OCI-LY7 (cell line): Measurements from ENCODE around the gene SPATA13. TPM values are rescaled to one million over a fixed set of nuclear protein-coding genes. Genes with fewer than 3 reads are reported as not detected.

Experiments used
- BruUV-seq: library from RNA; stranded (reverse); fragments of 400-500 nt; replicated peaks from 2 replicates; lab custom pipeline; 2021; lab: Mats Ljungman, UMichigan
- CTCF ChIA-PET: fragments of 300-600 bp; sonication (Branson Sonifier 250); formaldehyde crosslinking; loops from one replicate; lab custom pipeline; 2022; ENCODE audit warnings: antibody characterized with exemption; ENCODE audit not compliant: unreplicated experiment; lab: Charles Lee
- POLR2A ChIA-PET: fragments of 300-600 bp; sonication (Branson Sonifier 250); formaldehyde crosslinking; loops from one replicate; lab custom pipeline; 2022; ENCODE audit warnings: antibody characterized with exemption; lab: Charles Lee
- DNase-seq: peaks from one replicate; pipeline ENCODE4 v3.0.0-alpha.2; 2015; ENCODE audit warnings: low spot score
- H2AFZ ChIP-seq: fragments of 200-600 bp; sonication (generic), shearing (Covaris generic); 2 replicates; pipeline ENCODE4 v1.6.1; 2014; ENCODE audit warnings: mild to moderate bottlenecking, antibody characterized with exemption, low read length, moderate library complexity
- H3K27ac ChIP-seq: fragments of 200-600 bp; sonication (generic); 2 replicates; pipeline ENCODE4 v1.5.1; 2014; ENCODE audit warnings: mixed run types, low read depth, mild to moderate bottlenecking, moderate library complexity, low read length, inconsistent platforms; ENCODE audit not compliant: poor library complexity, severe bottlenecking
- H3K36me3 ChIP-seq: fragments of 200-600 bp; sonication (generic); 2 replicates; pipeline ENCODE4 v1.6.1; 2014; ENCODE audit warnings: mild to moderate bottlenecking, antibody characterized with exemption, low read length, moderate library complexity, mixed read lengths; ENCODE audit not compliant: insufficient read depth
- H3K4me1 ChIP-seq: fragments of 200-600 bp; sonication (generic); 2 replicates; pipeline ENCODE4 v1.5.1; 2014; ENCODE audit warnings: mild to moderate bottlenecking, low read length; ENCODE audit not compliant: insufficient read depth, poor library complexity, severe bottlenecking
- H3K4me2 ChIP-seq: fragments of 200-600 bp; sonication (generic); 2 replicates; pipeline ENCODE4 v1.6.1; 2014; ENCODE audit warnings: mild to moderate bottlenecking, low read length
- H3K4me3 ChIP-seq: fragments of 200-600 bp; sonication (generic); 2 replicates; pipeline ENCODE4 v1.5.1; 2014; ENCODE audit warnings: mild to moderate bottlenecking, low read depth, low read length; ENCODE audit not compliant: poor library complexity, severe bottlenecking
- H3K79me2 ChIP-seq: fragments of 200-600 bp; sonication (generic); 2 replicates; pipeline ENCODE4 v1.6.1; 2016; ENCODE audit warnings: low read depth, mild to moderate bottlenecking, low read length, moderate library complexity, mixed read lengths; ENCODE audit not compliant: insufficient read depth
- H3K9me2 ChIP-seq: fragments of 200-600 bp; sonication (generic); 2 replicates; pipeline ENCODE4 v1.6.1; 2016; ENCODE audit warnings: mild to moderate bottlenecking, low read length, mixed read lengths; ENCODE audit not compliant: insufficient read depth
- H3K9me3 ChIP-seq: fragments of 200-600 bp; sonication (generic); 2 replicates; pipeline ENCODE4 v1.6.1; 2014; ENCODE audit warnings: mild to moderate bottlenecking, mixed run types, low read length, mixed read lengths
- H4K20me1 ChIP-seq: fragments of 200-600 bp; sonication (generic); 2 replicates; pipeline ENCODE4 v1.6.1; 2014; ENCODE audit warnings: mild to moderate bottlenecking, antibody characterized with exemption, low read length, moderate library complexity, mixed read lengths; ENCODE audit not compliant: insufficient read depth
- CTCF ChIP-seq: fragments of 200-600 bp; sonication (generic); conservative IDR thresholded peaks from 2 replicates; pipeline ENCODE4 v1.5.1; 2014; ENCODE audit warnings: mild to moderate bottlenecking, antibody characterized with exemption, low read length, moderate library complexity, mixed read lengths
- EZH2phosphoT487 ChIP-seq: fragments of 200-600 bp; sonication (generic); IDR thresholded peaks from 2 replicates; pipeline ENCODE4 v1.6.1; 2018; ENCODE audit warnings: low read depth, borderline replicate concordance, mild to moderate bottlenecking, mixed run types, antibody characterized with exemption, low read length, moderate library complexity, mixed read lengths
- intact Hi-C: fragments of 100-400 bp; cut with micrococcal nuclease; formaldehyde crosslinking; loops from one replicate; pipeline ENCODE4 v1.10.0; 2022; ENCODE audit not compliant: unreplicated experiment
- total RNA-seq, 2 experiments: library from RNA; depleted of rRNA in 1 of 2; stranded (reverse); fragments of >200 nt in 1 of 2; shearing (Covaris generic) in 1 of 2; gene quantifications; 2 replicates each; pipeline ENCODE4 v1.2.3, GENCODE V29; 2014 to 2022

SPATA13 gene
- total RNA-seq, 2 experiments from 2014 or later, result 3.8 to 32.4 TPM

GRCh38 chr13:24207841-24208667 is 47.5 kb downstream of the SPATA13 start:
- Histone ChIP-seq H3K27ac (no peak overlapping the region), H3K4me3 (no peak overlapping the region), H3K4me2 (no peak overlapping the region), H3K9me3 (no peaks in the 10 kb centered on the region), H2AFZ (no peak overlapping the region), H3K9me2 (no peaks in the 10 kb centered on the region), H3K36me3 (no peaks in the 10 kb centered on the region), H3K79me2 (no peaks in the 10 kb centered on the region), H3K4me1 (peaks cover 31% of the 10 kb centered on the region), H4K20me1 (no peaks in the 10 kb centered on the region)
- DNase-seq, result no peak
- TF ChIP-seq EZH2phosphoT487 (no peak), CTCF (no peak)
- ChIA-PET POLR2A (no interaction called here), CTCF (no interaction called here)
- BruUV-seq, result no TSS peak
- intact Hi-C loops, result no loop called here

- Histone ChIP-seq H2AFZ (no peak overlapping the region), H3K4me1 (peaks cover 31% of the 10 kb centered on the region), H3K4me3 (no peak overlapping the region), H3K36me3 (no peaks in the 10 kb centered on the region), H3K27ac (no peak overlapping the region), H4K20me1 (no peaks in the 10 kb centered on the region), H3K79me2 (no peaks in the 10 kb centered on the region), H3K4me2 (no peak overlapping the region), H3K9me2 (no peaks in the 10 kb centered on the region), H3K9me3 (no peaks in the 10 kb centered on the region)
- ChIA-PET POLR2A (interaction anchor here (0.9 kb wide), 1 partner anchor 10 kb away, joined by 3 read pairs; no protein-coding TSS in a partner anchor), CTCF (no interaction called here)
- intact Hi-C loops, result no loop called here
- no peak for DNase-seq
- no TSS peak for BruUV-seq
- TF ChIP-seq CTCF (no peak), EZH2phosphoT487 (no peak)
Observed at GRCh38 chr13:24209138-24209537, 48.6 kb downstream of the SPATA13 start.

- DNase-seq, result no peak
- Histone ChIP-seq H3K4me2 (no peak overlapping the region), H3K79me2 (no peaks in the 10 kb centered on the region), H3K36me3 (no peaks in the 10 kb centered on the region), H3K9me3 (no peaks in the 10 kb centered on the region), H3K27ac (no peak overlapping the region), H3K4me3 (no peak overlapping the region), H3K4me1 (peaks cover 48% of the 10 kb centered on the region), H2AFZ (no peak overlapping the region), H4K20me1 (no peaks in the 10 kb centered on the region), H3K9me2 (no peaks in the 10 kb centered on the region)
- POLR2A ChIA-PET, result interaction anchor here (0.5 to 8.7 kb wide), 3 partner anchors 9 to 76 kb away, joined by 3 to 116 read pairs (median 3); no protein-coding TSS in a partner anchor
- intact Hi-C loops, result loop anchor here (10.0 kb wide), 1 partner anchor 327 kb away; the partner anchor contains the start of gene MIPEP
- CTCF ChIA-PET, result interaction anchor here (1.5 kb wide), 1 partner anchor 8 kb away, joined by 5 read pairs; no protein-coding TSS in a partner anchor
- no peak for TF ChIP-seq EZH2phosphoT487
- no peak for TF ChIP-seq CTCF
- BruUV-seq, result no TSS peak
Observed at GRCh38 chr13:24212254-24212653, 51.7 kb downstream of the SPATA13 start.
